Measurements from ENCODE around the gene EMILIN2.

The EMILIN2 gene

DNA sequence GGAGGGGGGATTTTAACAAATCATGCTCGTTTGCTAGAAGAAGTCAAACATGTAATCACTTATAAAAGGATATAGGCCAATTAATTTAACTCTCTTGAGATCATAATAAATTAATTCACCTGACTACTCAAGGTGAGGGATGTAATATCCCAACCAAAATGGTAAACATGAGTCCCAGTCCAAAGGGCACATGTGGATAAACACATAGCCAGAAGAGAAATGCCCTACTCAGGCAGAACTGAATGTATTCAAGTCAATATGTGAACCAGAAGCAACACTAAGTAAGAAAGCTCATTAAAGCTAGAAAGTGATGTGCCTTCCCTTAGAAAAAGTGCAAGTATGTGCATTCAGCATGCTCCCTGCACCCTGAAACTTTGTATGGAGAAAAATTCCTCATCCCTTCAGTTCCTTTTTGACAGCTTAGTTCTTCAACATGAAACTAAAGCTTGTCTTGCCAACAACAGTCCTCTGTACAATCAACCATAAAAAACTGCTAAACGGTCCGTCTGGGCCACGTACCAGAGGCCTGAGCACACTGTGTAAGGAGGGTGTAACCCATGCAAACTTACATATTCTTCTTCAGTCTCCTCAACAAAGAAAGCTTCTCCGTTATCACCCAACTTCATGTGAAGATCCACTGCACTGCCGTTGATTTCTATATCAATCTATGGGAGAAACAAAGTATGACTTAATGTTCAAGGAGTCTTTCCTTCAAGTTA lies 107.3 kb downstream of the EMILIN2 start (continued):
- TF ChIP-seq, protein P1, sequence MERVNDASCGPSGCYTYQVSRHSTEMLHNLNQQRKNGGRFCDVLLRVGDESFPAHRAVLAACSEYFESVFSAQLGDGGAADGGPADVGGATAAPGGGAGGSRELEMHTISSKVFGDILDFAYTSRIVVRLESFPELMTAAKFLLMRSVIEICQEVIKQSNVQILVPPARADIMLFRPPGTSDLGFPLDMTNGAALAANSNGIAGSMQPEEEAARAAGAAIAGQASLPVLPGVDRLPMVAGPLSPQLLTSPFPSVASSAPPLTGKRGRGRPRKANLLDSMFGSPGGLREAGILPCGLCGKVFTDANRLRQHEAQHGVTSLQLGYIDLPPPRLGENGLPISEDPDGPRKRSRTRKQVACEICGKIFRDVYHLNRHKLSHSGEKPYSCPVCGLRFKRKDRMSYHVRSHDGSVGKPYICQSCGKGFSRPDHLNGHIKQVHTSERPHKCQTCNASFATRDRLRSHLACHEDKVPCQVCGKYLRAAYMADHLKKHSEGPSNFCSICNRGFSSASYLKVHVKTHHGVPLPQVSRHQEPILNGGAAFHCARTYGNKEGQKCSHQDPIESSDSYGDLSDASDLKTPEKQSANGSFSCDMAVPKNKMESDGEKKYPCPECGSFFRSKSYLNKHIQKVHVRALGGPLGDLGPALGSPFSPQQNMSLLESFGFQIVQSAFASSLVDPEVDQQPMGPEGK (tag by site-specific recombination; IDR thresholded peaks at IDR 0.05) = no peak
- no peak for TF ChIP-seq ZNF449 (tag by site-specific recombination; IDR thresholded peaks at IDR 0.05)
- TF ChIP-seq ZBTB17 (tag by site-specific recombination; IDR thresholded peaks at IDR 0.05) = no peak

GRCh38 chr18:2954869-2955645 lies 108.3 kb downstream of the EMILIN2 start:
- Histone ChIP-seq H3K27ac (ENCODE audit: extremely low read depth, low read depth, low read length) (no peak overlapping the region), H3K9me3 (ENCODE audit: control insufficient read depth, insufficient read depth, low read depth, low read length) (no peaks in the 10 kb centered on the region), H3K4me3 (ENCODE audit: low read depth, low read length) (no peak overlapping the region), H3K4me1 (ENCODE audit: control insufficient read depth, insufficient read depth, low read length) (no peaks in the 10 kb centered on the region), H3K36me3 (ENCODE audit: control insufficient read depth in 2 of 2, insufficient read depth in 1 of 2, low read length in 2 of 2) (peaks cover 4 to 11% of the 10 kb centered on the region in 2 experiments)
- TF ChIP-seq ZIC2 (tag by site-specific recombination; IDR thresholded peaks at IDR 0.05) (no peak), ZSCAN16 (tag by site-specific recombination; IDR thresholded peaks at IDR 0.05) (no peak)
- TF ChIP-seq, protein P2, sequence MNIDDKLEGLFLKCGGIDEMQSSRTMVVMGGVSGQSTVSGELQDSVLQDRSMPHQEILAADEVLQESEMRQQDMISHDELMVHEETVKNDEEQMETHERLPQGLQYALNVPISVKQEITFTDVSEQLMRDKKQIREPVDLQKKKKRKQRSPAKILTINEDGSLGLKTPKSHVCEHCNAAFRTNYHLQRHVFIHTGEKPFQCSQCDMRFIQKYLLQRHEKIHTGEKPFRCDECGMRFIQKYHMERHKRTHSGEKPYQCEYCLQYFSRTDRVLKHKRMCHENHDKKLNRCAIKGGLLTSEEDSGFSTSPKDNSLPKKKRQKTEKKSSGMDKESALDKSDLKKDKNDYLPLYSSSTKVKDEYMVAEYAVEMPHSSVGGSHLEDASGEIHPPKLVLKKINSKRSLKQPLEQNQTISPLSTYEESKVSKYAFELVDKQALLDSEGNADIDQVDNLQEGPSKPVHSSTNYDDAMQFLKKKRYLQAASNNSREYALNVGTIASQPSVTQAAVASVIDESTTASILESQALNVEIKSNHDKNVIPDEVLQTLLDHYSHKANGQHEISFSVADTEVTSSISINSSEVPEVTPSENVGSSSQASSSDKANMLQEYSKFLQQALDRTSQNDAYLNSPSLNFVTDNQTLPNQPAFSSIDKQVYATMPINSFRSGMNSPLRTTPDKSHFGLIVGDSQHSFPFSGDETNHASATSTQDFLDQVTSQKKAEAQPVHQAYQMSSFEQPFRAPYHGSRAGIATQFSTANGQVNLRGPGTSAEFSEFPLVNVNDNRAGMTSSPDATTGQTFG (tag by site-specific recombination; IDR thresholded peaks at IDR 0.05; ENCODE audit: borderline replicate concordance) = no peak
- ChIA-PET CTCF (interaction anchor here (0.6 kb wide), 1 partner anchor 117 kb away, joined by 3 read pairs; no protein-coding TSS in a partner anchor), POLR2A (no interaction called here)

DNA sequence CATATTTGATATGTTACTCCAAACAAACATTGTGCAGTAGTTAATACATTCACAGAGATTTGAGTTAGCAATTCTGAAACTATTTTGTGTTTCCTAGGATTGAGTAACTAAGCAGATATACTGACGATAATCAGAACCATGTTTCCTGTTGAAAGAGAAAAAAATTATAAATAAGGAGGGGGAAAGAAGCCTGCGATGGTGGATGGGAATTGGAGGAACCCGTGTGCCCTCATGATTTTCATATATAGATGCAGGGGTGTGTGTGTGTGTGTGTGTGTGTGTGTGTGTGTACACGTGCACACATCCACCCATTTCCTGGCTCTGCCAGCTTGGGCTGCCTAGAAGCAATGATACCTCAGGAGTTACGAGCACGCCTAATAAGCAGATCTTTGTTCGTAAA lies 109.2 kb downstream of the EMILIN2 start:
- Histone ChIP-seq H3K36me3 (ENCODE audit: control insufficient read depth in 2 of 2, insufficient read depth in 1 of 2, low read length in 2 of 2) (peaks cover 7 to 11% of the 10 kb centered on the region in 2 experiments), H3K4me3 (ENCODE audit: low read depth, low read length) (no peak overlapping the region), H3K9me3 (ENCODE audit: control insufficient read depth, insufficient read depth, low read depth, low read length) (no peaks in the 10 kb centered on the region), H3K4me1 (ENCODE audit: control insufficient read depth, insufficient read depth, low read length) (no peaks in the 10 kb centered on the region), H3K27ac (ENCODE audit: extremely low read depth, low read depth, low read length) (no peak overlapping the region)
- TF ChIP-seq TCF7L2 (IDR thresholded peaks at IDR 0.05; ENCODE audit: borderline replicate concordance, low read depth, low read length) (no peak), PRDM1 (tag by site-specific recombination; IDR thresholded peaks at IDR 0.05) (no peak), ZNF202 (tag by site-specific recombination; IDR thresholded peaks at IDR 0.05; ENCODE audit: borderline replicate concordance) (no peak), ZNF121 (tag by site-specific recombination; IDR thresholded peaks at IDR 0.05) (no peak), ZNF433 (tag by site-specific recombination; IDR thresholded peaks at IDR 0.05; ENCODE audit: low read depth) (no peak), ZNF37A (tag by site-specific recombination; IDR thresholded peaks at IDR 0.05) (no peak), ZNF274 (IDR thresholded peaks at IDR 0.05; ENCODE audit: low read length) (no peak), ZNF274 (tag by site-specific recombination; IDR thresholded peaks at IDR 0.05; ENCODE audit: borderline replicate concordance) (no peak), ZNF654 (tag by site-specific recombination; IDR thresholded peaks at IDR 0.05; ENCODE audit: low read depth) (no peak), SETDB1 (IDR thresholded peaks at IDR 0.05; ENCODE audit: insufficient read length, low read length) (no peak), ZNF416 (tag by site-specific recombination; IDR thresholded peaks at IDR 0.05) (no peak), ZNF510 (tag by site-specific recombination; IDR thresholded peaks at IDR 0.05; ENCODE audit: insufficient replicate concordance) (no peak), ZNF184 (tag by site-specific recombination; IDR thresholded peaks at IDR 0.05) (no peak), ZSCAN5A (tag by site-specific recombination; IDR thresholded peaks at IDR 0.05) (no peak), ZXDB (tag by site-specific recombination; IDR thresholded peaks at IDR 0.05) (no peak)
- CTCF ChIA-PET = interaction anchor here (0.6 kb wide), 1 partner anchor 137 kb away, joined by 3 read pairs; no protein-coding TSS in a partner anchor
- POLR2A ChIA-PET = no interaction called here

Measured in HEK293 (cell line).